ENCODE data around the gene TOX2. TPM values are rescaled to one million over a fixed set of nuclear protein-coding genes. Genes with fewer than 3 reads are reported as not detected.

TOX2 gene
- polyA plus RNA-seq, 3 donors: 2.7 to 3.3 (median 3.2) TPM

- no peak for DNase-seq (ENCODE audit: low read depth in 3 of 3, low spot score in 2 of 3)
Measured at GRCh38 chr20:44092551-44093248, 178.0 kb downstream of the TOX2 start.

GRCh38 chr20:44093249-44093582 is 178.6 kb downstream of the TOX2 start:
- no peak for DNase-seq (ENCODE audit: low read depth in 3 of 3, low spot score in 2 of 3)

GRCh38 chr20:44095831-44096230 is 181.2 kb downstream of the TOX2 start:
- no peak for DNase-seq (ENCODE audit: low read depth in 3 of 3, low spot score in 2 of 3)

- DNase-seq (ENCODE audit: low read depth in 3 of 3, low spot score in 2 of 3): no peak
Measured at GRCh38 chr20:44097521-44098255, 183.0 kb downstream of the TOX2 start.

GRCh38 chr20:44098256-44098630 is 183.6 kb downstream of the TOX2 start:
- DNase-seq (ENCODE audit: low read depth in 3 of 3, low spot score in 2 of 3): no peak

GRCh38 chr20:44098657-44099056 is 184.0 kb downstream of the TOX2 start:
- no peak for DNase-seq (ENCODE audit: low read depth in 3 of 3, low spot score in 2 of 3)

GRCh38 chr20:44099832-44100231 is 185.2 kb downstream of the TOX2 start:
- DNase-seq (ENCODE audit: low read depth in 3 of 3, low spot score in 2 of 3): no peak

- no peak for DNase-seq (ENCODE audit: low read depth in 3 of 3, low spot score in 2 of 3)
Measured at GRCh38 chr20:44102582-44102981, 187.9 kb downstream of the TOX2 start.

GRCh38 chr20:44104798-44105517 is 190.3 kb downstream of the TOX2 start:
- no peak for DNase-seq (ENCODE audit: low read depth in 3 of 3, low spot score in 2 of 3)

GRCh38 chr20:44106615-44107014 is 192.0 kb downstream of the TOX2 start:
- DNase-seq (ENCODE audit: low read depth in 3 of 3, low spot score in 2 of 3): no peak

GRCh38 chr20:44109951-44110361 is 195.3 kb downstream of the TOX2 start:
- no peak for DNase-seq (ENCODE audit: low read depth in 3 of 3, low spot score in 2 of 3)

GRCh38 chr20:44110816-44111568 is 196.3 kb downstream of the TOX2 start:
- no peak for DNase-seq (ENCODE audit: low read depth in 3 of 3, low spot score in 2 of 3)

- DNase-seq (ENCODE audit: low read depth in 3 of 3, low spot score in 2 of 3): no peak
Measured at GRCh38 chr20:44111712-44112335, 197.2 kb downstream of the TOX2 start.

GRCh38 chr20:44112456-44112855 is 197.8 kb downstream of the TOX2 start:
- DNase-seq (ENCODE audit: low read depth in 3 of 3, low spot score in 2 of 3): no peak

GRCh38 chr20:44112889-44113617 is 198.4 kb downstream of the TOX2 start:
- no peak for DNase-seq (ENCODE audit: low read depth in 3 of 3, low spot score in 2 of 3)

- DNase-seq (ENCODE audit: low read depth in 3 of 3, low spot score in 2 of 3): no peak
Measured at GRCh38 chr20:44113618-44114376, 199.1 kb downstream of the TOX2 start.

GRCh38 chr20:44115181-44115580 is 200.5 kb downstream of the TOX2 start:
- no peak for DNase-seq (ENCODE audit: low read depth in 3 of 3, low spot score in 2 of 3)

GRCh38 chr20:44115762-44116644 is 201.4 kb downstream of the TOX2 start:
- no peak for DNase-seq (ENCODE audit: low read depth in 3 of 3, low spot score in 2 of 3)
